Vagina (tissue), 2 donors: ENCODE data around the gene MADCAM1.

Experiments used
- CTCF ChIP-seq, 3 experiments: fragments of 450-650 bp in 2 of 3; fragments of 200-600 bp in 1 of 3; sonication (generic) in 1 of 3; IDR thresholded peaks; one replicate each; pipeline ENCODE4 v1.5.1; 2017 to 2019; ENCODE audit warnings: antibody characterized with exemption in 3 of 3, mild to moderate bottlenecking in 2 of 3, moderate library complexity in 2 of 3
- POLR2A ChIP-seq, 2 donors: fragments of 450-650 bp; IDR thresholded peaks; one replicate each; pipeline ENCODE4 v1.6.1; 2017; ENCODE audit warnings: antibody characterized with exemption in 2 of 2, mild to moderate bottlenecking in 2 of 2, moderate library complexity in 2 of 2
- POLR2AphosphoS5 ChIP-seq, 2 donors: sonication (generic); formaldehyde crosslinking; IDR thresholded peaks; one replicate each; pipeline ENCODE4 v1.9.0; 2017; ENCODE audit warnings: antibody characterized with exemption in 2 of 2, mild to moderate bottlenecking in 2 of 2, low read depth in 1 of 2; ENCODE audit not compliant: insufficient read depth in 1 of 2

- TF ChIP-seq CTCF (IDR thresholded peaks at IDR 0.05) = no peak
- TF ChIP-seq POLR2A (IDR thresholded peaks at IDR 0.05) = no peak
- TF ChIP-seq POLR2AphosphoS5 (IDR thresholded peaks at IDR 0.05; ENCODE audit: insufficient read depth in 1 of 2, low read depth in 1 of 2) = peak in 1 of 2 donors; percentile 29
Observed at GRCh38 chr19:543910-544608, 47.8 kb downstream of the MADCAM1 start, which contains the start of gene GZMM.
